MM.1S (cell line): ENCODE results near the gene LIPG.

Experiments used
- EZH2 ChIP-seq: fragments of 300-600 bp; sonication (generic); optimal IDR thresholded peaks from 2 replicates; pipeline ENCODE3; 2017; ENCODE audit warnings: low read depth, mild to moderate bottlenecking, antibody characterized with exemption, low read length, mixed read lengths
- EZH2phosphoT487 ChIP-seq: fragments of 300-600 bp; sonication (generic); IDR thresholded peaks from 2 replicates; pipeline ENCODE4 v1.6.1; 2018; ENCODE audit warnings: antibody characterized with exemption, low read length
- TF ChIP-seq, protein P1 (sequence below): fragments of 300-600 bp; sonication (generic); IDR thresholded peaks from 2 replicates; pipeline ENCODE4 v1.5.1; 2016; ENCODE audit warnings: antibody characterized with exemption, low read length, mixed read lengths

DNA sequence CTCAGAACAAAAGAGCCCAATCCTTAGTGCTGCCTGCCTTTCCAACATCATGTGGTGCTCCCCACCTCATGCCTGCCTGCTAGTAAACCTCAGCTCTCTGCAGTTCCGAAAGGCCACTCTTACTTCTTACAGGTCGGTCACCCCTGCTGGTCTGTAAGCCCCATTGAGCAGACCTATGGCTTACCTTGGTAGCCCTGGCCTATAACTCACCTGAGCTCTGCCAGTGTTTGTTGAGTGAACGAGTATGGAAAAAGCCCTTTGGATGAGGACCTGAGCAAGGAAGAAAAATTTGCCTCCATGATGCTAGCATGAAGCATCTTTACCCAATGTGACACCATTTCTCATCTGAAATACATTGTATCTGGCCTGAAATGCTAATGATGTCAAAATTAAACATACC lies 83.3 kb downstream of the LIPG start:
- TF ChIP-seq, protein P1, sequence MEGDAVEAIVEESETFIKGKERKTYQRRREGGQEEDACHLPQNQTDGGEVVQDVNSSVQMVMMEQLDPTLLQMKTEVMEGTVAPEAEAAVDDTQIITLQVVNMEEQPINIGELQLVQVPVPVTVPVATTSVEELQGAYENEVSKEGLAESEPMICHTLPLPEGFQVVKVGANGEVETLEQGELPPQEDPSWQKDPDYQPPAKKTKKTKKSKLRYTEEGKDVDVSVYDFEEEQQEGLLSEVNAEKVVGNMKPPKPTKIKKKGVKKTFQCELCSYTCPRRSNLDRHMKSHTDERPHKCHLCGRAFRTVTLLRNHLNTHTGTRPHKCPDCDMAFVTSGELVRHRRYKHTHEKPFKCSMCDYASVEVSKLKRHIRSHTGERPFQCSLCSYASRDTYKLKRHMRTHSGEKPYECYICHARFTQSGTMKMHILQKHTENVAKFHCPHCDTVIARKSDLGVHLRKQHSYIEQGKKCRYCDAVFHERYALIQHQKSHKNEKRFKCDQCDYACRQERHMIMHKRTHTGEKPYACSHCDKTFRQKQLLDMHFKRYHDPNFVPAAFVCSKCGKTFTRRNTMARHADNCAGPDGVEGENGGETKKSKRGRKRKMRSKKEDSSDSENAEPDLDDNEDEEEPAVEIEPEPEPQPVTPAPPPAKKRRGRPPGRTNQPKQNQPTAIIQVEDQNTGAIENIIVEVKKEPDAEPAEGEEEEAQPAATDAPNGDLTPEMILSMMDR, result no peak
- TF ChIP-seq EZH2, result no peak
- TF ChIP-seq EZH2phosphoT487, result no peak
